ENCODE results near the gene HNMT.

DNA sequence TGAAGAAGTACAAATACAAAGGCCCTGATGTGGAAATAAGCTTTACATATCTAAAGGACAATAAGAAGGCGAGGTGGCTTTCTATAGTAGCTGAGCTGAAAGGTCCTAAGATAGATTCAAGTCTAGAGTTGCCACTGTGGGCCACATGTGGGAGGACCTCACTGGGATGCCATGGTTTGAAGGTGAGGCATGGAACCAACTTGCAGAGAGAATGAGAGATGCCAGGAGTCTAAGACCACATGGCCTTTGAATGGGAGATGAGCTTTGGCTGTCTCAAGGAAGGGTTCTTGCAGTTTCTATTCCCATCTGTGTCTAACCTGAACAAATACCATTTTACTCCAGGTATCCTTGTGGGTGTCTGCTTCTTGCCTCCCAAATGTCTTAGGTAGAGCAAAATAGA is 53.6 kb downstream of the HNMT start:
- TF ChIP-seq, protein P1, sequence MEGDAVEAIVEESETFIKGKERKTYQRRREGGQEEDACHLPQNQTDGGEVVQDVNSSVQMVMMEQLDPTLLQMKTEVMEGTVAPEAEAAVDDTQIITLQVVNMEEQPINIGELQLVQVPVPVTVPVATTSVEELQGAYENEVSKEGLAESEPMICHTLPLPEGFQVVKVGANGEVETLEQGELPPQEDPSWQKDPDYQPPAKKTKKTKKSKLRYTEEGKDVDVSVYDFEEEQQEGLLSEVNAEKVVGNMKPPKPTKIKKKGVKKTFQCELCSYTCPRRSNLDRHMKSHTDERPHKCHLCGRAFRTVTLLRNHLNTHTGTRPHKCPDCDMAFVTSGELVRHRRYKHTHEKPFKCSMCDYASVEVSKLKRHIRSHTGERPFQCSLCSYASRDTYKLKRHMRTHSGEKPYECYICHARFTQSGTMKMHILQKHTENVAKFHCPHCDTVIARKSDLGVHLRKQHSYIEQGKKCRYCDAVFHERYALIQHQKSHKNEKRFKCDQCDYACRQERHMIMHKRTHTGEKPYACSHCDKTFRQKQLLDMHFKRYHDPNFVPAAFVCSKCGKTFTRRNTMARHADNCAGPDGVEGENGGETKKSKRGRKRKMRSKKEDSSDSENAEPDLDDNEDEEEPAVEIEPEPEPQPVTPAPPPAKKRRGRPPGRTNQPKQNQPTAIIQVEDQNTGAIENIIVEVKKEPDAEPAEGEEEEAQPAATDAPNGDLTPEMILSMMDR (IDR thresholded peaks at IDR 0.05): no peak
- no peak for TF ChIP-seq SIN3A (IDR thresholded peaks at IDR 0.05; ENCODE audit: borderline replicate concordance, insufficient read depth, low read depth, low read length)
- TF ChIP-seq POLR2AphosphoS5 (IDR thresholded peaks at IDR 0.05; ENCODE audit: low read depth, low read length): no peak
- TF ChIP-seq, protein P2, sequence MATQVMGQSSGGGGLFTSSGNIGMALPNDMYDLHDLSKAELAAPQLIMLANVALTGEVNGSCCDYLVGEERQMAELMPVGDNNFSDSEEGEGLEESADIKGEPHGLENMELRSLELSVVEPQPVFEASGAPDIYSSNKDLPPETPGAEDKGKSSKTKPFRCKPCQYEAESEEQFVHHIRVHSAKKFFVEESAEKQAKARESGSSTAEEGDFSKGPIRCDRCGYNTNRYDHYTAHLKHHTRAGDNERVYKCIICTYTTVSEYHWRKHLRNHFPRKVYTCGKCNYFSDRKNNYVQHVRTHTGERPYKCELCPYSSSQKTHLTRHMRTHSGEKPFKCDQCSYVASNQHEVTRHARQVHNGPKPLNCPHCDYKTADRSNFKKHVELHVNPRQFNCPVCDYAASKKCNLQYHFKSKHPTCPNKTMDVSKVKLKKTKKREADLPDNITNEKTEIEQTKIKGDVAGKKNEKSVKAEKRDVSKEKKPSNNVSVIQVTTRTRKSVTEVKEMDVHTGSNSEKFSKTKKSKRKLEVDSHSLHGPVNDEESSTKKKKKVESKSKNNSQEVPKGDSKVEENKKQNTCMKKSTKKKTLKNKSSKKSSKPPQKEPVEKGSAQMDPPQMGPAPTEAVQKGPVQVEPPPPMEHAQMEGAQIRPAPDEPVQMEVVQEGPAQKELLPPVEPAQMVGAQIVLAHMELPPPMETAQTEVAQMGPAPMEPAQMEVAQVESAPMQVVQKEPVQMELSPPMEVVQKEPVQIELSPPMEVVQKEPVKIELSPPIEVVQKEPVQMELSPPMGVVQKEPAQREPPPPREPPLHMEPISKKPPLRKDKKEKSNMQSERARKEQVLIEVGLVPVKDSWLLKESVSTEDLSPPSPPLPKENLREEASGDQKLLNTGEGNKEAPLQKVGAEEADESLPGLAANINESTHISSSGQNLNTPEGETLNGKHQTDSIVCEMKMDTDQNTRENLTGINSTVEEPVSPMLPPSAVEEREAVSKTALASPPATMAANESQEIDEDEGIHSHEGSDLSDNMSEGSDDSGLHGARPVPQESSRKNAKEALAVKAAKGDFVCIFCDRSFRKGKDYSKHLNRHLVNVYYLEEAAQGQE (IDR thresholded peaks at IDR 0.05; ENCODE audit: insufficient read depth in 1 of 2, low read depth in 2 of 2, low read length in 1 of 2): no peak
